IMR-90 (cell line): Measurements from ENCODE around the gene MAG. TPM values are rescaled to one million over a fixed set of nuclear protein-coding genes. Genes with fewer than 3 reads are reported as not detected.

Experiments
- ATAC-seq: fragments of 200-7000 bp; cut with Tn5 transposase; 2 replicates; pipeline ENCODE4 v1.9.1; 2020; ENCODE audit warnings: low read depth, mild to moderate bottlenecking, moderate library complexity
- BruUV-seq: library from RNA; stranded (reverse); fragments of 400-500 nt; replicated peaks from 2 replicates; lab custom pipeline; 2021; lab: Mats Ljungman, UMichigan
- CTCF ChIA-PET: fragments of 300-600 bp; formaldehyde crosslinking; extraction: SDS; loops from one replicate; lab custom pipeline; 2021; ENCODE audit warnings: antibody characterized with exemption; lab: Yijun Ruan, JAX
- POLR2A ChIA-PET: fragments of 300-600 bp; sonication (Branson Sonifier 250); formaldehyde crosslinking; loops from one replicate; lab custom pipeline; 2022; ENCODE audit warnings: antibody characterized with exemption; ENCODE audit not compliant: unreplicated experiment; lab: Charles Lee
- DNase-seq: peaks from one replicate; pipeline ENCODE4 v3.0.0; 2013
- H2AFZ ChIP-seq: replicated peaks from 2 replicates; pipeline ENCODE3; 2013; ENCODE audit warnings: low read length, mild to moderate bottlenecking; ENCODE audit not compliant: poor library complexity
- H2AK5ac ChIP-seq: 2 replicates; pipeline ENCODE4 v1.6.1; 2013; ENCODE audit warnings: low read depth, low read length, inconsistent platforms
- H2AK9ac ChIP-seq: replicated peaks from 2 replicates; pipeline ENCODE3; 2013; ENCODE audit warnings: mild to moderate bottlenecking, low read depth, low read length, moderate library complexity; ENCODE audit not compliant: poor library complexity
- H2BK120ac ChIP-seq: 2 replicates; pipeline ENCODE4 v1.6.1; 2013; ENCODE audit warnings: low read depth, low read length, inconsistent platforms
- H2BK15ac ChIP-seq: 3 replicates; pipeline ENCODE4 v1.6.1; 2013; ENCODE audit warnings: low read depth, low read length, inconsistent platforms
- H2BK20ac ChIP-seq: 2 replicates; pipeline ENCODE4 v1.6.1; 2013; ENCODE audit warnings: low read depth, mild to moderate bottlenecking, inconsistent platforms, low read length, moderate library complexity
- H2BK5ac ChIP-seq: 2 replicates; pipeline ENCODE4 v1.6.1; 2013; ENCODE audit warnings: mild to moderate bottlenecking, low read depth, low read length, inconsistent platforms; ENCODE audit not compliant: poor library complexity, severe bottlenecking
- H3K14ac ChIP-seq: replicated peaks from 2 replicates; pipeline ENCODE4 v1.6.1; 2013; ENCODE audit warnings: low read depth, low read length, inconsistent platforms
- H3K18ac ChIP-seq: 2 replicates; pipeline ENCODE4 v1.6.1; 2013; ENCODE audit warnings: low read depth, low read length, control low read depth
- H3K23ac ChIP-seq: 2 replicates; pipeline ENCODE4 v1.6.1; 2013; ENCODE audit warnings: low read depth, low read length, inconsistent platforms
- H3K27ac ChIP-seq: 2 replicates; pipeline ENCODE4 v1.5.1; 2013; ENCODE audit warnings: mild to moderate bottlenecking, control low read depth, low read length; ENCODE audit not compliant: insufficient read depth
- H3K27me3 ChIP-seq: 2 replicates; pipeline ENCODE4 v1.6.1; 2013; ENCODE audit warnings: low read length; ENCODE audit not compliant: control insufficient read depth, insufficient read depth
- H3K36me3 ChIP-seq: 2 replicates; pipeline ENCODE4 v1.6.1; 2013; ENCODE audit warnings: low read length, mixed read lengths; ENCODE audit not compliant: control insufficient read depth, insufficient read depth
- H3K4ac ChIP-seq: 2 replicates; pipeline ENCODE4 v1.6.1; 2013; ENCODE audit warnings: low read depth, low read length, inconsistent platforms
- H3K4me1 ChIP-seq: 2 replicates; pipeline ENCODE4 v1.6.1; 2013; ENCODE audit warnings: low read length, mixed read lengths; ENCODE audit not compliant: control insufficient read depth, insufficient read depth
- H3K4me2 ChIP-seq: 2 replicates; pipeline ENCODE4 v1.6.1; 2013; ENCODE audit warnings: low read depth, mild to moderate bottlenecking, control low read depth, low read length, moderate library complexity
- H3K4me3 ChIP-seq: 2 replicates; pipeline ENCODE4 v1.5.1; 2013; ENCODE audit warnings: low read depth, mild to moderate bottlenecking, control low read depth, low read length, moderate library complexity; ENCODE audit not compliant: insufficient read depth
- H3K56ac ChIP-seq: 2 replicates; pipeline ENCODE4 v1.6.1; 2013; ENCODE audit warnings: low read length, inconsistent platforms; ENCODE audit not compliant: insufficient read depth; ENCODE audit errors: extremely low read depth
- H3K79me1 ChIP-seq, 2 experiments: 2 replicates each; pipeline ENCODE4 v1.6.1; 2013; ENCODE audit warnings: low read length in 2 of 2, inconsistent platforms in 1 of 2, low read depth in 1 of 2
- H3K9ac ChIP-seq: 2 replicates; pipeline ENCODE4 v1.6.1; 2013; ENCODE audit warnings: low read depth, low read length, control low read depth
- H3K9me1 ChIP-seq: 2 replicates; pipeline ENCODE4 v1.6.1; 2013; ENCODE audit warnings: low read length, inconsistent platforms; ENCODE audit not compliant: insufficient read depth
- H3K9me3 ChIP-seq: 2 replicates; pipeline ENCODE4 v1.6.1; 2013; ENCODE audit warnings: low read length; ENCODE audit not compliant: control insufficient read depth, insufficient read depth
- H4K20me1 ChIP-seq: 2 replicates; pipeline ENCODE4 v1.6.1; 2013; ENCODE audit warnings: low read length, inconsistent platforms; ENCODE audit not compliant: insufficient read depth
- H4K5ac ChIP-seq: 2 replicates; pipeline ENCODE4 v1.6.1; 2013; ENCODE audit warnings: mild to moderate bottlenecking, low read depth, low read length, control low read depth
- H4K8ac ChIP-seq, 2 experiments: 2 replicates each; pipeline ENCODE4 v1.6.1; 2013; ENCODE audit warnings: low read depth in 2 of 2, low read length in 2 of 2, control low read depth in 1 of 2, inconsistent platforms in 1 of 2
- H4K91ac ChIP-seq: 2 replicates; pipeline ENCODE4 v1.6.1; 2013; ENCODE audit warnings: low read depth, low read length, inconsistent platforms; ENCODE audit not compliant: insufficient read depth
- CTCF ChIP-seq: conservative IDR thresholded peaks from 2 replicates; pipeline ENCODE4 v1.5.1; 2012; ENCODE audit warnings: mild to moderate bottlenecking, low read depth, low read length, improper control_type of control experiment
- MAFK ChIP-seq: IDR thresholded peaks from 2 replicates; pipeline ENCODE4 v1.6.1; 2012; ENCODE audit warnings: low read depth, low read length, improper control_type of control experiment
- MAZ ChIP-seq: IDR thresholded peaks from 2 replicates; pipeline ENCODE4 v1.6.1; 2012; ENCODE audit warnings: low read depth, mild to moderate bottlenecking, low read length, improper control_type of control experiment, moderate library complexity, borderline replicate concordance
- MXI1 ChIP-seq: IDR thresholded peaks from 2 replicates; pipeline ENCODE4 v1.6.1; 2012; ENCODE audit warnings: low read depth, mild to moderate bottlenecking, low read length, moderate library complexity, borderline replicate concordance
- NFE2L2 ChIP-seq: fragments of 150-350 bp; IDR thresholded peaks from 2 replicates; pipeline ENCODE4 v1.6.1; 2016; ENCODE audit warnings: low read depth, mild to moderate bottlenecking, low read length
- POLR2A ChIP-seq: IDR thresholded peaks from 2 replicates; pipeline ENCODE4 v1.6.1; 2012; ENCODE audit warnings: mild to moderate bottlenecking, low read depth, low read length
- RAD21 ChIP-seq: IDR thresholded peaks from 2 replicates; pipeline ENCODE4 v1.6.1; 2012; ENCODE audit warnings: low read length, improper control_type of control experiment
- RCOR1 ChIP-seq: IDR thresholded peaks from 2 replicates; pipeline ENCODE4 v1.6.1; 2012; ENCODE audit warnings: mild to moderate bottlenecking, low read length, improper control_type of control experiment; ENCODE audit not compliant: insufficient replicate concordance
- SMC3 ChIP-seq: fragments of 150-350 bp; IDR thresholded peaks from 2 replicates; pipeline ENCODE4 v1.6.1; 2016; ENCODE audit warnings: low read depth, mild to moderate bottlenecking, antibody characterized with exemption, low read length, moderate library complexity
- WGBS, 2 experiments: methylation state at CpG; one replicate each; pipeline versions ENCODE4 v1.1.5 to v1.1.7; 2013; ENCODE audit warnings: missing lambda C conversion rate in 2 of 2; ENCODE audit not compliant: insufficient read length in 1 of 2; ENCODE audit errors: extremely low coverage in 2 of 2; 5-methylcytosine and 5-hydroxymethylcytosine counted together
- dilution Hi-C: fragments of 300-500 bp; cut with HindIII; formaldehyde crosslinking; loops from one replicate; pipeline ENCODE4 v1.14.3; 2018; ENCODE audit warnings: low sequenced_read_pairs; ENCODE audit not compliant: unreplicated experiment
- in situ Hi-C: fragments of 300-500 bp; cut with MboI; formaldehyde crosslinking; loops from 3 replicates; pipeline ENCODE4 v1.14.3; 2019; ENCODE audit warnings: low sequenced_read_pairs, inconsistent platforms, mixed read lengths
- intact Hi-C: fragments of 100-400 bp; cut with micrococcal nuclease; formaldehyde crosslinking; loops from 2 replicates; pipeline ENCODE4 v1.10.0; 2022
- polyA plus RNA-seq, 3 experiments: library from polyadenylated mRNA; depleted of rRNA; stranded (reverse); fragments of >200 nt; gene quantifications; 2 replicates each; pipeline ENCODE4 v1.2.3, GENCODE V29; 2012; ENCODE audit warnings: low replicate concordance in 1 of 3
- total RNA-seq: library from RNA; depleted of rRNA; stranded (reverse); fragments of >200 nt; gene quantifications from 2 replicates; pipeline ENCODE4 v1.2.3, GENCODE V29; 2012
- TF ChIP-seq, protein P1 (sequence below): fragments of 150-350 bp; IDR thresholded peaks from 2 replicates; pipeline ENCODE4 v1.6.1; 2016; ENCODE audit warnings: low read depth, mild to moderate bottlenecking, low read length, moderate library complexity, borderline replicate concordance
- TF ChIP-seq, protein P2 (sequence below): fragments of 150-350 bp; IDR thresholded peaks from 2 replicates; pipeline ENCODE4 v1.6.1; 2017; ENCODE audit warnings: mild to moderate bottlenecking, antibody characterized with exemption, low read length, low read depth

MAG gene
- total and polyA plus RNA-seq, 2 of the 4 experiments (the other 2 are of a cell fraction): not detected

GRCh38 chr19:35310811-35311465 lies 19.0 kb downstream of the MAG start:
- no peak overlapping the region for H2AFZ ChIP-seq
- no peak overlapping the region for H3K56ac ChIP-seq
- no peak overlapping the region for H2BK20ac ChIP-seq
- H3K9me3 ChIP-seq: no peaks in the 10 kb centered on the region
- H3K27me3 ChIP-seq: no peaks in the 10 kb centered on the region; the same call in 1 of the 2 replicates
- no peak overlapping the region for H3K4ac ChIP-seq
- no peak overlapping the region for H3K9ac ChIP-seq
- DNase-seq: no peak
- no peak overlapping the region for H2AK9ac ChIP-seq
- intact Hi-C loops: no loop called here
- H3K79me1 ChIP-seq: no peaks in the 10 kb centered on the region
- no peak overlapping the region for H4K8ac ChIP-seq
- no peak overlapping the region for H4K91ac ChIP-seq
- TF ChIP-seq RCOR1 (no peak), POLR2A (no peak), MAFK (no peak), NFE2L2 (no peak), MAZ (no peak), MXI1 (no peak), RAD21 (no peak), SMC3 (no peak), CTCF (no peak)
- TF ChIP-seq, protein P1, sequence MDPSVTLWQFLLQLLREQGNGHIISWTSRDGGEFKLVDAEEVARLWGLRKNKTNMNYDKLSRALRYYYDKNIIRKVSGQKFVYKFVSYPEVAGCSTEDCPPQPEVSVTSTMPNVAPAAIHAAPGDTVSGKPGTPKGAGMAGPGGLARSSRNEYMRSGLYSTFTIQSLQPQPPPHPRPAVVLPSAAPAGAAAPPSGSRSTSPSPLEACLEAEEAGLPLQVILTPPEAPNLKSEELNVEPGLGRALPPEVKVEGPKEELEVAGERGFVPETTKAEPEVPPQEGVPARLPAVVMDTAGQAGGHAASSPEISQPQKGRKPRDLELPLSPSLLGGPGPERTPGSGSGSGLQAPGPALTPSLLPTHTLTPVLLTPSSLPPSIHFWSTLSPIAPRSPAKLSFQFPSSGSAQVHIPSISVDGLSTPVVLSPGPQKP: no peak
- TF ChIP-seq, protein P2, sequence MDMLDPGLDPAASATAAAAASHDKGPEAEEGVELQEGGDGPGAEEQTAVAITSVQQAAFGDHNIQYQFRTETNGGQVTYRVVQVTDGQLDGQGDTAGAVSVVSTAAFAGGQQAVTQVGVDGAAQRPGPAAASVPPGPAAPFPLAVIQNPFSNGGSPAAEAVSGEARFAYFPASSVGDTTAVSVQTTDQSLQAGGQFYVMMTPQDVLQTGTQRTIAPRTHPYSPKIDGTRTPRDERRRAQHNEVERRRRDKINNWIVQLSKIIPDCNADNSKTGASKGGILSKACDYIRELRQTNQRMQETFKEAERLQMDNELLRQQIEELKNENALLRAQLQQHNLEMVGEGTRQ: no peak
- no peak overlapping the region for H2BK15ac ChIP-seq
- H3K9me1 ChIP-seq: no peaks in the 10 kb centered on the region
- H3K23ac ChIP-seq: no peak overlapping the region
- H3K27ac ChIP-seq: no peak overlapping the region
- no peaks in the 10 kb centered on the region for H3K36me3 ChIP-seq
- no peak overlapping the region for H3K4me2 ChIP-seq
- WGBS, 2 experiments: 20% methylated on average over 1 of the region's 10 CpGs; no CpG with 5 or more reads in 1 of the 2 experiments
- no peak overlapping the region for H3K4me3 ChIP-seq
- ATAC-seq: no peak
- H2BK5ac ChIP-seq: no peak overlapping the region
- CTCF ChIA-PET: no interaction called here
- no TSS peak for BruUV-seq
- no peaks in the 10 kb centered on the region for H4K20me1 ChIP-seq
- no peak overlapping the region for H2BK120ac ChIP-seq
- dilution Hi-C loops: no loop called here
- H3K14ac ChIP-seq: no peak overlapping the region
- H3K4me1 ChIP-seq: no peaks in the 10 kb centered on the region
- H3K18ac ChIP-seq: no peak overlapping the region
- H4K5ac ChIP-seq: no peak overlapping the region
- in situ Hi-C loops: no loop called here
- H2AK5ac ChIP-seq: no peak overlapping the region
- POLR2A ChIA-PET: no interaction called here
